Pancreas (tissue), 10 donors: ENCODE measurements around the gene SLC35A2. TPM values are rescaled to one million over a fixed set of nuclear protein-coding genes. Genes with fewer than 3 reads are reported as not detected.

Source experiments
- ATAC-seq, 4 donors: fragments of 200-7000 bp; cut with Tn5 transposase; one replicate each; pipeline versions ENCODE4 v1.8.0 to v1.9.1; 2020; ENCODE audit warnings: mild to moderate bottlenecking in 4 of 4, moderate library complexity in 4 of 4
- DNase-seq, 6 donors: peaks; one replicate each; pipeline ENCODE4 v3.0.0-alpha.2; 2020
- FAIRE-seq: peaks from 2 replicates; lab custom pipeline; 2012; peaks lifted over from hg19 to GRCh38; lab: Jason Lieb, UNC
- H3K27ac ChIP-seq, 4 donors: fragments of 200-600 bp; sonication (generic); 1 replicate in 3 of 4; 2 replicates in 1 of 4; pipeline versions ENCODE4 v1.5.0 to v1.8.0; 2020
- H3K27me3 ChIP-seq, 4 donors: fragments of 200-600 bp; one replicate each; pipeline ENCODE4 v1.8.0; 2021
- H3K36me3 ChIP-seq, 3 donors: fragments of 200-600 bp; sonication (generic) in 1 of 3; one replicate each; pipeline versions ENCODE4 v1.5.0 to v1.8.0; 2020 to 2021
- H3K4me1 ChIP-seq, 3 donors: fragments of 200-600 bp; one replicate each; pipeline ENCODE4 v1.8.0; 2021
- H3K4me3 ChIP-seq, 4 donors: fragments of 200-600 bp; sonication (generic) in 2 of 4; one replicate each; pipeline versions ENCODE4 v1.5.0 to v1.8.0; 2020 to 2021
- H3K9me3 ChIP-seq, 4 donors: fragments of 200-600 bp; one replicate each; pipeline ENCODE4 v1.8.0; 2021
- CTCF ChIP-seq, 4 donors: fragments of 200-600 bp; sonication (generic) in 3 of 4; IDR thresholded peaks; one replicate each; pipeline versions ENCODE4 v1.5.0 to v1.8.0; 2021; ENCODE audit warnings: antibody characterized with exemption in 4 of 4
- WGBS, 2 donors: extraction: QIAGEN DNeasy Blood & Tissue Kit; methylation state at CpG; one replicate each; pipeline ENCODE4 v1.1.7; 2013; 5-methylcytosine and 5-hydroxymethylcytosine counted together
- intact Hi-C, 3 donors: fragments of 100-400 bp; cut with DNase I; formaldehyde crosslinking; loops; one replicate each; pipeline versions ENCODE4 v1.11.1 to v1.14.2; 2022
- polyA plus RNA-seq, 2 donors: library from polyadenylated mRNA; stranded (reverse); fragments of 200-250 nt; gene quantifications; one replicate each; pipeline ENCODE4 v1.2.3, GENCODE V29; 2013
- total RNA-seq, 6 donors: library from RNA; stranded (reverse); fragmentation: NEBNext Ultra II Directional in 4 of 6; extraction: Animal tissue kit (Norgen Biotek cat#: 25700) in 4 of 6; gene quantifications; one replicate each; pipeline versions ENCODE4 v1.2.1 to v1.2.4, GENCODE V29; 2021 to 2023
- donor health status: healthy with polysubstance abuse.
- donor health status: DM: no; HTN: no; CAD: no; lungs with moderate emphysema.
- donor health status: DM: no; HTN: no; CAD: no.
- donor health status: control.
- donor health status: control.
- donor health status: Bipolar disorder and iron deficiency.
- donor health status: DM: yes; HTN: yes; CAD: no.
- donor health status: DM: no; HTN: no; CAD: no.
- donor health status: DM: no; HTN: no; CAD: no.
- donor health status: DM: yes; HTN: yes; CAD: no.

The SLC35A2 gene
- total and polyA plus RNA-seq, 8 donors = 7.1 to 20.6 (median 14.6) TPM

DNA sequence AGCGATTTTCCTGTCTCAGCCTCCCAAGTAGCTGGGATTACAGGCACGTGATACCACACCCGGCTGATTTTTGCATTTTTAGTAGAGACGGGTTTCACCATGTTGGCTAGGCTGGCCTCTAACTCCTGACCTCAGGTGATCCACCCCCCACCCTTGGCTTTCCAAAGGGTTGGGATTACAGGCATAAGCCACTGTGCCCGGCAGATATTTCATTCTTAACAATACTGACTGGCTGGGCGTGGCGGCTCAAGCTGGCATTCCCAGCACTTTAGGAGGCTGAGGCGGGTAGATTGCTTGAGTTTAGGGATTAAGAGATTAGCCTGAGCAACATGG, 12.4 kb downstream of the SLC35A2 start:
- 66 to 73% methylated on average over 8 of the region's 8 CpGs for WGBS, 2 donors
- DNase-seq (no peak), FAIRE-seq (no peak), ATAC-seq (no peak)
- peak overlapping the region in 1 of 4 donors; percentile 57 for H3K4me3 ChIP-seq
- no peaks in the 10 kb centered on the region for H3K9me3 ChIP-seq
- no peaks in the 10 kb centered on the region for H3K27me3 ChIP-seq
- peaks cover 0 to 5% (median 0%) of the 10 kb centered on the region in 3 donors for H3K36me3 ChIP-seq
- intact Hi-C loops = no loop called here
- no peak for TF ChIP-seq CTCF (IDR thresholded peaks at IDR 0.05)
- peaks cover 0 to 3% (median 0%) of the 10 kb centered on the region in 3 donors for H3K4me1 ChIP-seq
- H3K27ac ChIP-seq = no peak overlapping the region

DNA sequence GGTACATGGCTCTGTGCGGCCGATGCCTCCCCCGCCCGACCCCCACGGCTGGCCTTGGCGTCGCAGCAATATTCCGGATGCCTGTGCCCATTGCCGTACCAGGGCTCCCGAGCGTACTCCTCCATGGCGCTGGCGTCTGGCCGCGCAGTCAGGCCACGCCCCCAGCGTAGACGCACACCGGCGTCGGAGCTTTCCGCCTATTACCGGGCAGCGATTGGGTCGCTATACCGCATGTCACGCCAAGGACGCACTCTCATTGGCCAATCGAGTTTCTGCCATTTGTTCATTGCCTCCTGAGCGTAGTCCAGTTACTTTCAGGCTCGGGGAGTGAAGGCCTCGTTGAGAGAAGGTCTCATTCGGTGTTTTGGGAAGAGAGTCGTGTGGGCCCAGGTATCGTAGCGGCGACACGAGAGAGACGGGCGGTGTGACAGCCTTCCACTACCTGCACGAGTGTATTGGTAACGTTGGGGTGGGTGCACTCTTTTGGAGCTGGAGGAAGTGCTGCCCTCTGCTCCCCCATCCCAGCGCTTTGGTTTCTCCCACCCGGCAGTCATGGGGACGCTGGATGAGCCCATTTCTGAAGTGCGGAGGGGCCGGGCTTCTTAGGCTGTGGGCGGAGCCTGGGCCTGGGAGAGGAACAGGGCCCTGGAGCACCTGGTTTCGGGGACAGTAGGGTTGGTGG, 13.7 kb downstream of the SLC35A2 start, which contains the start of the genes PQBP1 and TIMM17B:
Gene PQBP1, plus strand, starts transcription at position 306 of the 682 bp plus-strand sequence. CDS start 580 bp downstream, outside the sequence.
Gene TIMM17B, minus strand, starts transcription at position 144 of the 682 bp plus-strand sequence. Its CDS starts 19 bp downstream, at position 125.
- DNase-seq = peak; percentile 88 to 92 (median 90)
- peak; percentile 89 for FAIRE-seq
- Histone ChIP-seq H3K27ac (peak within 1 kb of the TSS; percentile 83 to 91 (median 89)), H3K36me3 (peaks cover 0 to 4% (median 0%) of the 10 kb centered on the region in 3 donors), H3K4me1 (peaks cover 0 to 3% (median 0%) of the 10 kb centered on the region in 3 donors), H3K4me3 (peak within 1 kb of the TSS; percentile 40 to 57 (median 47)), H3K9me3 (no peaks in the 10 kb centered on the region), H3K27me3 (no peaks in the 10 kb centered on the region)
- ATAC-seq = peak; percentile 90 to 97 (median 94)
- intact Hi-C loops = no loop called here
- 0 to 36% methylated on average over 48 to 49 of the region's 49 CpGs for WGBS, 2 donors
- TF ChIP-seq CTCF (IDR thresholded peaks at IDR 0.05) = no peak

DNA sequence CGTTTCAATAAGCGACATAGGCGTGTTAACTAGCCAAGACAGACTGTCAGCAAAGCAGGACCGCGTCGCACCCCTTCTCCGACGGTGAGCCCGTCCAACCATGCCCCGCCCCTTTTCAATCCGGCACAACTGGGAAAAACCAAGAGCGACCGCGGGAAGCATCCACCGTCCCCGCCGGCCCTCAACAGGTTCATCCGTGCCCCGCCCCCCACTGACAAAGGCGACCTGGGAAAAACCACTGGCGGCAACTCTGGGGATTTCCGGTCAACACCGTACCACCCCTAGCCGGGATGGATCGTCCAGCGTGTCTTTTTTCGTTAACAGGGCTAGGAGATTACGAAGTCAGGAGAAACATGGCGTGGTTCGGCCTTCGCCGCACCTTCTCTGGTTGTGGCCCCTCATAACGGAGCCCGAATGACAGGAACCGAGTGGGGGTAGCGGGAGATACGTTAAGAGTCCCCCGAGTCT, 14.3 kb downstream of the SLC35A2 start:
- Histone ChIP-seq H3K4me3 (peak overlapping the region; percentile 40 to 57 (median 47)), H3K27ac (peak overlapping the region; percentile 83 to 91 (median 89)), H3K36me3 (no peaks in the 10 kb centered on the region), H3K9me3 (no peaks in the 10 kb centered on the region), H3K27me3 (no peaks in the 10 kb centered on the region), H3K4me1 (peaks cover 0 to 3% (median 0%) of the 10 kb centered on the region in 3 donors)
- peak; percentile 68 to 82 (median 71) for ATAC-seq
- FAIRE-seq = no peak
- intact Hi-C loops = no loop called here
- no peak for TF ChIP-seq CTCF (IDR thresholded peaks at IDR 0.05)
- 1 to 28% methylated on average over 38 of the region's 38 CpGs for WGBS, 2 donors
- peak; percentile 69 to 88 (median 80) for DNase-seq

- 37 to 52% methylated on average over 9 of the region's 9 CpGs for WGBS, 2 donors
- H3K27ac ChIP-seq = peak overlapping the region in 3 of 4 donors; percentile 88 to 91 (median 90)
- TF ChIP-seq CTCF (IDR thresholded peaks at IDR 0.05) = no peak
Observed at GRCh38 chrX:48896611-48897011, 14.8 kb downstream of the SLC35A2 start.

More at GRCh38 chrX:48896611-48897011, 14.8 kb downstream of the SLC35A2 start:
- Histone ChIP-seq H3K4me1 (peaks cover 0 to 3% (median 0%) of the 10 kb centered on the region in 3 donors), H3K27me3 (no peaks in the 10 kb centered on the region), H3K36me3 (no peaks in the 10 kb centered on the region), H3K4me3 (peak overlapping the region in 3 of 4 donors; percentile 40 to 57 (median 51)), H3K9me3 (no peaks in the 10 kb centered on the region)
- no peak for ATAC-seq
- intact Hi-C loops = no loop called here
- FAIRE-seq = no peak
- DNase-seq = no peak
